Tibial nerve (tissue), 4 donors: ENCODE data around the gene KCNK10. TPM values are rescaled to one million over a fixed set of nuclear protein-coding genes. Genes with fewer than 3 reads are reported as not detected.

Source experiments
- DNase-seq, 2 donors: peaks; one replicate each; pipeline ENCODE4 v3.0.0-alpha.2; 2019; ENCODE audit warnings: low spot score in 2 of 2
- H3K27ac ChIP-seq, 4 donors: fragments of 200-600 bp; sonication (generic) in 3 of 4; one replicate each; pipeline ENCODE4 v1.5.1; 2017 to 2019; ENCODE audit warnings: mild to moderate bottlenecking in 1 of 4
- H3K27me3 ChIP-seq, 2 donors: fragments of 200-600 bp; sonication (generic) in 1 of 2; one replicate each; pipeline versions ENCODE4 v1.5.1 to v1.6.0; 2017 to 2019
- H3K36me3 ChIP-seq, 3 donors: fragments of 200-600 bp; sonication (generic); one replicate each; pipeline ENCODE4 v1.5.1; 2018 to 2019
- H3K4me1 ChIP-seq, 4 donors: fragments of 200-600 bp; sonication (generic) in 3 of 4; one replicate each; pipeline ENCODE4 v1.5.1; 2017 to 2019
- H3K4me3 ChIP-seq, 4 donors: fragments of 200-600 bp; sonication (generic) in 3 of 4; one replicate each; pipeline ENCODE4 v1.5.1; 2017 to 2019; ENCODE audit warnings: mild to moderate bottlenecking in 1 of 4, moderate library complexity in 1 of 4
- H3K9me3 ChIP-seq, 4 donors: fragments of 200-600 bp; sonication (generic) in 3 of 4; one replicate each; pipeline ENCODE4 v1.5.1; 2017 to 2019
- EP300 ChIP-seq, 2 donors: sonication (generic); formaldehyde crosslinking; IDR thresholded peaks; one replicate each; pipeline ENCODE4 v1.6.1; 2017; ENCODE audit warnings: antibody characterized with exemption in 2 of 2, mild to moderate bottlenecking in 1 of 2
- POLR2A ChIP-seq, 2 donors: fragments of 450-650 bp; IDR thresholded peaks; one replicate each; pipeline ENCODE4 v1.6.1; 2017; ENCODE audit warnings: antibody characterized with exemption in 2 of 2, mild to moderate bottlenecking in 2 of 2, moderate library complexity in 2 of 2
- WGBS, 2 donors: methylation state at CpG; one replicate each; pipeline ENCODE4 v1.1.5; 2018; 5-methylcytosine and 5-hydroxymethylcytosine counted together
- total RNA-seq, 4 donors: library from RNA; depleted of rRNA; stranded (reverse); fragments of >200 nt; gene quantifications; one replicate each; pipeline ENCODE4 v1.1.0, GENCODE V29; 2016
- TF ChIP-seq, protein P1 (sequence below), 5 experiments: fragments of 200-600 bp in 3 of 5; fragments of 450-650 bp in 2 of 5; sonication (generic) in 3 of 5; IDR thresholded peaks; one replicate each; pipeline ENCODE4 v1.5.1; 2016 to 2019; ENCODE audit warnings: antibody characterized with exemption in 5 of 5, mild to moderate bottlenecking in 3 of 5, moderate library complexity in 2 of 5

The KCNK10 gene
- total RNA-seq, 4 donors from 2014 or later: not detected

DNA sequence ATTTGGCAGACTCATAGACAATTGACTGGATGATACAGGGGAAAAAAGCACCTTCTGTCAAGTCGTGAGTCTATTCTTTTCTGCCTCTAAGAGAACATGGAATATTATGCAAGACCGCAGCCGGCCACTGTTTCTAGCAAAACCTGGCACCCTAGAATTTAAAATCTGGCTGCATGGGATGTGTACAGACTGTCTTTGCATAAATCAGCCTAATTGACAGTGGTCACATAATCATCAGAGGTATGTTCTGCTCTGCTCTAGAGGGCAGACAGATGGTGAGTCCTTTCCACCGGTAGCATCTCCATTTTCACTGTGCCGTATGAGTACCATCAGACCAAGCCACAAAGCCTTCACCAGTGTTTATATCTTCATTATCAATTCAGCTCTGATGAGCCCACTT is 80.6 kb downstream of the KCNK10 start:
- DNase-seq: no peak
- TF ChIP-seq EP300 (IDR thresholded peaks at IDR 0.05) (no peak), POLR2A (IDR thresholded peaks at IDR 0.05) (no peak)
- TF ChIP-seq, protein P1, sequence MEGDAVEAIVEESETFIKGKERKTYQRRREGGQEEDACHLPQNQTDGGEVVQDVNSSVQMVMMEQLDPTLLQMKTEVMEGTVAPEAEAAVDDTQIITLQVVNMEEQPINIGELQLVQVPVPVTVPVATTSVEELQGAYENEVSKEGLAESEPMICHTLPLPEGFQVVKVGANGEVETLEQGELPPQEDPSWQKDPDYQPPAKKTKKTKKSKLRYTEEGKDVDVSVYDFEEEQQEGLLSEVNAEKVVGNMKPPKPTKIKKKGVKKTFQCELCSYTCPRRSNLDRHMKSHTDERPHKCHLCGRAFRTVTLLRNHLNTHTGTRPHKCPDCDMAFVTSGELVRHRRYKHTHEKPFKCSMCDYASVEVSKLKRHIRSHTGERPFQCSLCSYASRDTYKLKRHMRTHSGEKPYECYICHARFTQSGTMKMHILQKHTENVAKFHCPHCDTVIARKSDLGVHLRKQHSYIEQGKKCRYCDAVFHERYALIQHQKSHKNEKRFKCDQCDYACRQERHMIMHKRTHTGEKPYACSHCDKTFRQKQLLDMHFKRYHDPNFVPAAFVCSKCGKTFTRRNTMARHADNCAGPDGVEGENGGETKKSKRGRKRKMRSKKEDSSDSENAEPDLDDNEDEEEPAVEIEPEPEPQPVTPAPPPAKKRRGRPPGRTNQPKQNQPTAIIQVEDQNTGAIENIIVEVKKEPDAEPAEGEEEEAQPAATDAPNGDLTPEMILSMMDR (IDR thresholded peaks at IDR 0.05): no peak
- Histone ChIP-seq H3K4me3 (no peak overlapping the region), H3K4me1 (no peaks in the 10 kb centered on the region), H3K9me3 (no peaks in the 10 kb centered on the region), H3K36me3 (no peaks in the 10 kb centered on the region), H3K27ac (no peak overlapping the region), H3K27me3 (no peaks in the 10 kb centered on the region)
- WGBS, 2 donors: 86 to 90% methylated on average over 5 of the region's 5 CpGs

DNA sequence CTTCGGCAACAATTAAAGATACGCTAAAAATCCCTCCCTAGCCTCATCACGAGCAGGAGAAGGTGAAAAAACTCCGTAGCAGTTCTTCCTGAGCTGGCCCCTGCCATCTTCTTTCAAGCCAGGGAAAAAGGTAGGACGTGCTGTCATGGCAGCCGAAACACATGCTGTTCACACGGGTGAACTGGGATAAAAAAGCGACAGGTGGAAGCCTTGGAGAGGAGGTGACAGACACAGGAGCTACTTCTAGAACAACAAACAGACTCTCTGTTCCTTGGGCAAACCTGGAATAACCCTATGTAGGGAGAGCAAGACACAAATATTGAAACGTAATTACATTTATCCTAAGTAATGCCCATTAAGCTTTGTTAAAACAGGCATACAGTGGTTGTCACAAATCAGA is 81.3 kb downstream of the KCNK10 start:
- H3K4me3 ChIP-seq: no peak overlapping the region
- no peak for DNase-seq
- 87 to 88% methylated on average over 9 of the region's 9 CpGs for WGBS, 2 donors
- H3K27ac ChIP-seq: no peak overlapping the region
- no peaks in the 10 kb centered on the region for H3K36me3 ChIP-seq
- no peaks in the 10 kb centered on the region for H3K4me1 ChIP-seq
- H3K9me3 ChIP-seq: no peaks in the 10 kb centered on the region
- TF ChIP-seq, protein P1 (IDR thresholded peaks at IDR 0.05): no peak
- TF ChIP-seq POLR2A (IDR thresholded peaks at IDR 0.05): no peak
- TF ChIP-seq EP300 (IDR thresholded peaks at IDR 0.05): no peak
- H3K27me3 ChIP-seq: no peaks in the 10 kb centered on the region

DNA sequence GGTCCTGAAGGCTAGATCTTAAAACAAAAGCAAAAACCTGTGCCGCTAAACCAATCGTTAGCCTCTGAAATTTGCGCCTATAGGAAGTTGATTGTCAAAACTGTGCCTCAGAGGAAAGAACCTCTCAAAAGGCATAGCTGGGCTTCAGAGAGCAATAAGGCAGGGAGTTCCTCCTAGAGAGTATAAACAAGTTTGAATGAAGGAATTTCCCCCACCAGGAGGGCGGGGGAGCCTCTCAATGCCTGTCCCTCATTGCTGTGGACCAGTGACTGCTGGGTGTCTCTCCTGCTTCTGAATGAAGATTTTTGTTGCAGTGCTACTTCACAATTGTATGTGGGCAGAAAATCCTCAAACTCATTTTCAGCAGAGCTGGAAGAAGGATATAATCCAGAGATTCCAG is 88.6 kb downstream of the KCNK10 start:
- Histone ChIP-seq H3K4me3 (no peak overlapping the region), H3K4me1 (no peaks in the 10 kb centered on the region), H3K36me3 (no peaks in the 10 kb centered on the region), H3K27me3 (no peaks in the 10 kb centered on the region), H3K27ac (no peak overlapping the region), H3K9me3 (no peaks in the 10 kb centered on the region)
- 60 to 67% methylated on average over 4 of the region's 4 CpGs for WGBS, 2 donors
- no peak for DNase-seq
- TF ChIP-seq EP300 (IDR thresholded peaks at IDR 0.05): no peak
- TF ChIP-seq POLR2A (IDR thresholded peaks at IDR 0.05): no peak
- TF ChIP-seq, protein P1 (IDR thresholded peaks at IDR 0.05): no peak

- H3K27ac ChIP-seq: no peak overlapping the region
- no peak for DNase-seq
- no peaks in the 10 kb centered on the region for H3K9me3 ChIP-seq
- no peaks in the 10 kb centered on the region for H3K27me3 ChIP-seq
- H3K4me1 ChIP-seq: no peaks in the 10 kb centered on the region
- WGBS, 2 donors: 54 to 55% methylated on average over 5 of the region's 5 CpGs
- TF ChIP-seq, protein P1 (IDR thresholded peaks at IDR 0.05): no peak
- TF ChIP-seq POLR2A (IDR thresholded peaks at IDR 0.05) (no peak), EP300 (IDR thresholded peaks at IDR 0.05) (no peak)
- no peak overlapping the region for H3K4me3 ChIP-seq
- H3K36me3 ChIP-seq: no peaks in the 10 kb centered on the region
Measured at GRCh38 chr14:88233915-88234314, 89.2 kb downstream of the KCNK10 start.

GRCh38 chr14:88232771-88233170 is 90.3 kb downstream of the KCNK10 start:
- H3K27ac ChIP-seq: no peak overlapping the region
- H3K4me3 ChIP-seq: no peak overlapping the region
- no peak for DNase-seq
- H3K36me3 ChIP-seq: no peaks in the 10 kb centered on the region
- TF ChIP-seq, protein P1 (IDR thresholded peaks at IDR 0.05): no peak
- TF ChIP-seq EP300 (IDR thresholded peaks at IDR 0.05) (no peak), POLR2A (IDR thresholded peaks at IDR 0.05) (no peak)
- H3K9me3 ChIP-seq: no peaks in the 10 kb centered on the region
- 65 to 68% methylated on average over 3 of the region's 3 CpGs for WGBS, 2 donors
- H3K4me1 ChIP-seq: no peaks in the 10 kb centered on the region
- no peaks in the 10 kb centered on the region for H3K27me3 ChIP-seq
